ENCODE measurements around the gene AKT1S1. TPM values are rescaled to one million over a fixed set of nuclear protein-coding genes. Genes with fewer than 3 reads are reported as not detected.

The AKT1S1 gene
- total and polyA plus RNA-seq, 2 of the 13 experiments (the other 11 are each of a cell fraction or from before 2014, with no cell fraction given): 13.5 to 27.8 TPM

- TF ChIP-seq THRA (CRISPR knock-in tag; IDR thresholded peaks at IDR 0.05; ENCODE audit: borderline replicate concordance) (no peak), ELF3 (CRISPR knock-in tag; IDR thresholded peaks at IDR 0.05) (peak; percentile 51; the same call in 1 of the 2 replicates), ZNF775 (CRISPR knock-in tag; IDR thresholded peaks at IDR 0.05; ENCODE audit: borderline replicate concordance) (no peak), EEA1 (CRISPR knock-in tag; IDR thresholded peaks at IDR 0.05; ENCODE audit: borderline replicate concordance) (peak; percentile 47; the same call in 1 of the 2 replicates), MED8 (CRISPR knock-in tag; IDR thresholded peaks at IDR 0.05; ENCODE audit: insufficient replicate concordance) (no peak), LBX2 (CRISPR knock-in tag; IDR thresholded peaks at IDR 0.05; ENCODE audit: borderline replicate concordance) (no peak), ZNF251 (CRISPR knock-in tag; IDR thresholded peaks at IDR 0.05) (0 out of 2 replicates have a peak, but pooled peaks have one; percentile 86), MAFF (IDR thresholded peaks at IDR 0.05; ENCODE audit: low read depth, low read length) (0 out of 2 replicates have a peak, but pooled peaks have one; percentile 1), CBFB (CRISPR knock-in tag; IDR thresholded peaks at IDR 0.05) (no peak), USF2 (IDR thresholded peaks at IDR 0.05; ENCODE audit: low read depth, low read length) (no peak), USF2 (CRISPR knock-in tag; IDR thresholded peaks at IDR 0.05; ENCODE audit: borderline replicate concordance) (no peak; the same call in 1 of the 2 replicates), NFE2L1 (CRISPR knock-in tag; IDR thresholded peaks at IDR 0.05; ENCODE audit: borderline replicate concordance) (no peak), ZBTB26 (CRISPR knock-in tag; IDR thresholded peaks at IDR 0.05; ENCODE audit: borderline replicate concordance) (no peak), ZNF468 (CRISPR knock-in tag; IDR thresholded peaks at IDR 0.05) (no peak), KDM1A (CRISPR knock-in tag; IDR thresholded peaks at IDR 0.05) (no peak), DNMT1 (CRISPR knock-in tag; IDR thresholded peaks at IDR 0.05) (no peak), SRSF4 (IDR thresholded peaks at IDR 0.05; ENCODE audit: low read depth, low read length, poor library complexity, severe bottlenecking) (no peak), EP300 (IDR thresholded peaks at IDR 0.05; ENCODE audit: low read depth in 2 of 2, low read length in 2 of 2) (peak in 1 of 2 experiments; percentile 91; a peak in 2 of 4 replicates), EP300 (CRISPR knock-in tag; IDR thresholded peaks at IDR 0.05; ENCODE audit: borderline replicate concordance) (no peak), ZNF17 (CRISPR knock-in tag; IDR thresholded peaks at IDR 0.05) (no peak), GRHL1 (CRISPR knock-in tag; conservative IDR thresholded peaks at IDR 0.05) (no peak), FOXJ3 (CRISPR knock-in tag; IDR thresholded peaks at IDR 0.05; ENCODE audit: borderline replicate concordance) (no peak)
Measured at GRCh38 chr19:49869484-49870308, 7.5 kb downstream of the AKT1S1 start (continued).
